Astrocyte (in vitro differentiated cells and primary cell): ENCODE results near the gene PTOV1. TPM values are rescaled to one million over a fixed set of nuclear protein-coding genes. Genes with fewer than 3 reads are reported as not detected.

Source experiments
- DNase-seq: peaks from one replicate; pipeline ENCODE4 v3.0.0-alpha.2; 2010; ENCODE audit warnings: low read depth
- FAIRE-seq: peaks from 2 replicates; lab custom pipeline; 2011; peaks lifted over from hg19 to GRCh38; lab: Jason Lieb, UNC
- H2AFZ ChIP-seq: 2 replicates; pipeline ENCODE4 v1.6.0; 2012; ENCODE audit warnings: low read depth, low read length, inconsistent platforms
- H3K27ac ChIP-seq: 2 replicates; pipeline ENCODE4 v1.5.1; 2011; ENCODE audit warnings: low read depth, low read length, inconsistent platforms
- H3K27me3 ChIP-seq: 2 replicates; pipeline ENCODE4 v1.6.0; 2011; ENCODE audit warnings: low read length, inconsistent platforms; ENCODE audit not compliant: insufficient read depth
- H3K36me3 ChIP-seq: 2 replicates; pipeline ENCODE4 v1.5.1; 2011; ENCODE audit warnings: low read length, inconsistent platforms; ENCODE audit not compliant: insufficient read depth
- H3K4me1 ChIP-seq: 2 replicates; pipeline ENCODE4 v1.5.1; 2011; ENCODE audit warnings: low read length, inconsistent platforms; ENCODE audit not compliant: insufficient read depth
- H3K4me2 ChIP-seq: 2 replicates; pipeline ENCODE4 v1.6.0; 2012; ENCODE audit warnings: low read length, inconsistent platforms
- H3K4me3 ChIP-seq: 2 replicates; pipeline ENCODE4 v1.5.1; 2011; ENCODE audit warnings: low read depth, mild to moderate bottlenecking, low read length, inconsistent platforms; ENCODE audit not compliant: insufficient read depth
- H3K79me2 ChIP-seq: 2 replicates; pipeline ENCODE4 v1.6.0; 2012; ENCODE audit warnings: mild to moderate bottlenecking, low read length, inconsistent platforms; ENCODE audit not compliant: insufficient read depth
- H3K9ac ChIP-seq: 2 replicates; pipeline ENCODE4 v1.6.0; 2012; ENCODE audit warnings: mild to moderate bottlenecking, low read length, inconsistent platforms
- H3K9me3 ChIP-seq: 2 replicates; pipeline ENCODE4 v1.5.1; 2012; ENCODE audit warnings: low read depth, mild to moderate bottlenecking, low read length, inconsistent platforms; ENCODE audit not compliant: insufficient read depth
- H4K20me1 ChIP-seq: 2 replicates; pipeline ENCODE4 v1.6.0; 2012; ENCODE audit warnings: low read length, inconsistent platforms; ENCODE audit not compliant: insufficient read depth
- H3K27ac Mint-ChIP-seq: one replicate; pipeline ENCODE4 v1.8.0; 2021; ENCODE audit warnings: mild to moderate bottlenecking, mixed read lengths; ENCODE audit not compliant: unreplicated experiment
- H3K27me3 Mint-ChIP-seq: one replicate; pipeline ENCODE4 v1.8.0; 2021; ENCODE audit warnings: low read depth, mixed read lengths; ENCODE audit not compliant: unreplicated experiment
- H3K36me3 Mint-ChIP-seq: one replicate; pipeline ENCODE4 v1.8.0; 2021; ENCODE audit warnings: low read depth, mixed read lengths; ENCODE audit not compliant: unreplicated experiment
- H3K4me1 Mint-ChIP-seq: one replicate; pipeline ENCODE4 v1.8.0; 2021; ENCODE audit warnings: low read depth, mixed read lengths; ENCODE audit not compliant: unreplicated experiment
- H3K4me3 Mint-ChIP-seq: one replicate; pipeline ENCODE4 v1.8.0; 2021; ENCODE audit warnings: mild to moderate bottlenecking, moderate library complexity, mixed read lengths; ENCODE audit not compliant: unreplicated experiment
- H3K9me3 Mint-ChIP-seq: one replicate; pipeline ENCODE4 v1.8.0; 2021; ENCODE audit warnings: mild to moderate bottlenecking, mixed read lengths; ENCODE audit not compliant: unreplicated experiment
- CTCF ChIP-seq: IDR thresholded peaks from 2 replicates; pipeline ENCODE4 v1.5.1; 2011; ENCODE audit warnings: low read depth, mild to moderate bottlenecking, inconsistent platforms, low read length, moderate library complexity; ENCODE audit not compliant: insufficient read depth
- EZH2 ChIP-seq: IDR thresholded peaks from 2 replicates; pipeline ENCODE4 v1.6.1; 2012; ENCODE audit warnings: mild to moderate bottlenecking, low read length, inconsistent platforms; ENCODE audit not compliant: insufficient read depth
- total RNA-seq: library from RNA; stranded (reverse); gene quantifications from 2 replicates; pipeline ENCODE4 v1.2.1, GENCODE V29; 2021

The PTOV1 gene
- total RNA-seq, 1 donor from 2014 or later, result 162 TPM

GRCh38 chr19:49904136-49904535 is 53.2 kb downstream of the PTOV1 start:
- no peak overlapping the region for H3K27ac ChIP-seq
- TF ChIP-seq CTCF, result no peak
- TF ChIP-seq EZH2, result no peak
- no peak overlapping the region for H3K4me3 ChIP-seq
- H3K4me1 ChIP-seq, result no peaks in the 10 kb centered on the region
- no peak overlapping the region for H2AFZ ChIP-seq
- FAIRE-seq (no peak), DNase-seq (no peak)
- Mint-ChIP-seq H3K27ac (no peak overlapping the region), H3K9me3 (no peaks in the 10 kb centered on the region), H3K36me3 (peaks cover 13% of the 10 kb centered on the region), H3K27me3 (no peaks in the 10 kb centered on the region), H3K4me1 (no peaks in the 10 kb centered on the region), H3K4me3 (no peak overlapping the region)
- H3K27me3 ChIP-seq, result no peaks in the 10 kb centered on the region
- no peak overlapping the region for H3K4me2 ChIP-seq
- H3K36me3 ChIP-seq, result peaks cover 3% of the 10 kb centered on the region
- H3K9me3 ChIP-seq, result no peaks in the 10 kb centered on the region
- H4K20me1 ChIP-seq, result peaks cover 26% of the 10 kb centered on the region
- peaks cover 10% of the 10 kb centered on the region for H3K79me2 ChIP-seq
- no peak overlapping the region for H3K9ac ChIP-seq

GRCh38 chr19:49906879-49907564 is 56.1 kb downstream of the PTOV1 start:
- no peak overlapping the region for H3K9ac ChIP-seq
- peaks cover 21% of the 10 kb centered on the region for H3K79me2 ChIP-seq
- H3K27ac ChIP-seq, result no peak overlapping the region
- H3K27ac Mint-ChIP-seq, result no peak overlapping the region
- H3K27me3 Mint-ChIP-seq, result no peaks in the 10 kb centered on the region
- H4K20me1 ChIP-seq, result peaks cover 48% of the 10 kb centered on the region
- no peak for TF ChIP-seq CTCF
- TF ChIP-seq EZH2, result no peak
- no peak overlapping the region for H3K4me3 Mint-ChIP-seq
- no peaks in the 10 kb centered on the region for H3K9me3 Mint-ChIP-seq
- peaks cover 17% of the 10 kb centered on the region for H3K36me3 Mint-ChIP-seq
- peaks cover 8% of the 10 kb centered on the region for H3K36me3 ChIP-seq
- no peaks in the 10 kb centered on the region for H3K9me3 ChIP-seq
- H3K4me1 ChIP-seq, result no peaks in the 10 kb centered on the region
- peaks cover 10% of the 10 kb centered on the region for H3K4me1 Mint-ChIP-seq
- no peak for DNase-seq
- FAIRE-seq, result no peak
- H3K4me2 ChIP-seq, result no peak overlapping the region
- no peaks in the 10 kb centered on the region for H3K27me3 ChIP-seq
- no peak overlapping the region for H3K4me3 ChIP-seq
- H2AFZ ChIP-seq, result no peak overlapping the region

- DNase-seq (no peak), FAIRE-seq (no peak)
- H3K4me2 ChIP-seq, result no peak overlapping the region
- no peaks in the 10 kb centered on the region for H3K27me3 ChIP-seq
- Mint-ChIP-seq H3K9me3 (no peaks in the 10 kb centered on the region), H3K36me3 (peaks cover 17% of the 10 kb centered on the region), H3K4me3 (no peak overlapping the region), H3K27me3 (no peaks in the 10 kb centered on the region), H3K27ac (no peak overlapping the region), H3K4me1 (peaks cover 10% of the 10 kb centered on the region)
- H3K27ac ChIP-seq, result no peak overlapping the region
- no peak overlapping the region for H3K4me3 ChIP-seq
- TF ChIP-seq EZH2, result no peak
- peaks cover 26% of the 10 kb centered on the region for H3K79me2 ChIP-seq
- peaks cover 8% of the 10 kb centered on the region for H3K36me3 ChIP-seq
- no peak overlapping the region for H3K9ac ChIP-seq
- peaks cover 50% of the 10 kb centered on the region for H4K20me1 ChIP-seq
- no peaks in the 10 kb centered on the region for H3K4me1 ChIP-seq
- no peaks in the 10 kb centered on the region for H3K9me3 ChIP-seq
- no peak overlapping the region for H2AFZ ChIP-seq
Observed at GRCh38 chr19:49907745-49908446, 56.9 kb downstream of the PTOV1 start.
